GM06990 (cell line): ENCODE measurements around the gene C12orf43.
A peak's percentile ranks its signal among the peaks of the same experiment; 100 is the strongest.

Experiments
- DNase-seq: peaks from one replicate; pipeline ENCODE4 v3.0.0-alpha.2; 2011; ENCODE audit not compliant: insufficient read length; ENCODE audit errors: extremely low read depth
- H3K27me3 ChIP-seq: replicated peaks from 2 replicates; pipeline ENCODE4 v1.6.0; 2011; ENCODE audit warnings: low read length; ENCODE audit not compliant: control insufficient read depth, insufficient read depth
- H3K36me3 ChIP-seq: 2 replicates; pipeline ENCODE4 v1.5.1; 2011; ENCODE audit warnings: low read length; ENCODE audit not compliant: control insufficient read depth, insufficient read depth
- H3K4me3 ChIP-seq: replicated peaks from 2 replicates; pipeline ENCODE4 v1.5.1; 2011; ENCODE audit warnings: low read depth, mild to moderate bottlenecking, control low read depth, low read length
- TF ChIP-seq, protein P1 (sequence below): IDR thresholded peaks from 2 replicates; pipeline ENCODE4 v1.5.1; 2011; ENCODE audit warnings: low read length, control low read depth, mild to moderate bottlenecking, inconsistent platforms; ENCODE audit not compliant: insufficient read depth, poor library complexity, severe bottlenecking

C12orf43 gene

DNA sequence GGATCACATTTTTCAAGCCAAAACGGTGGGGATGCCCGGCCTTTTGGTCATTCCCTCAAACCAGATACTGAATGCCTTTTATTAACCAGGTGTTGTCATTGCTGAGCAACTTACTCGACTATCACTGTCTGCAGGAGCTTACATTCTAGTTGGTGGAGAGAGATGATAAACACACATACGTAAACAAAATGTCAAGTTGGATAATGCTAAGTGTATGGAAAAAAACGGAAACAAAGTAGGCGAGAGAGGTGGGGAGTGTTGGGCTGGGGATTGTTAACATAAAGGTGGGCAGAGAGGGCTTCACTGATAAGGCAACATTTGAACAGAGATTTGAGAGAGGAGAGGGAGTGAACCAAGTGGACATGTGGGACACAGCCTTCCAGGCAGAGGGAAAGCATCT, 4.5 kb downstream of the C12orf43 start:
- H3K36me3 ChIP-seq, result peaks cover 16% of the 10 kb centered on the region
- no peak for DNase-seq
- H3K27me3 ChIP-seq, result no peaks in the 10 kb centered on the region
- TF ChIP-seq, protein P1, sequence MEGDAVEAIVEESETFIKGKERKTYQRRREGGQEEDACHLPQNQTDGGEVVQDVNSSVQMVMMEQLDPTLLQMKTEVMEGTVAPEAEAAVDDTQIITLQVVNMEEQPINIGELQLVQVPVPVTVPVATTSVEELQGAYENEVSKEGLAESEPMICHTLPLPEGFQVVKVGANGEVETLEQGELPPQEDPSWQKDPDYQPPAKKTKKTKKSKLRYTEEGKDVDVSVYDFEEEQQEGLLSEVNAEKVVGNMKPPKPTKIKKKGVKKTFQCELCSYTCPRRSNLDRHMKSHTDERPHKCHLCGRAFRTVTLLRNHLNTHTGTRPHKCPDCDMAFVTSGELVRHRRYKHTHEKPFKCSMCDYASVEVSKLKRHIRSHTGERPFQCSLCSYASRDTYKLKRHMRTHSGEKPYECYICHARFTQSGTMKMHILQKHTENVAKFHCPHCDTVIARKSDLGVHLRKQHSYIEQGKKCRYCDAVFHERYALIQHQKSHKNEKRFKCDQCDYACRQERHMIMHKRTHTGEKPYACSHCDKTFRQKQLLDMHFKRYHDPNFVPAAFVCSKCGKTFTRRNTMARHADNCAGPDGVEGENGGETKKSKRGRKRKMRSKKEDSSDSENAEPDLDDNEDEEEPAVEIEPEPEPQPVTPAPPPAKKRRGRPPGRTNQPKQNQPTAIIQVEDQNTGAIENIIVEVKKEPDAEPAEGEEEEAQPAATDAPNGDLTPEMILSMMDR, result no peak
- no peak overlapping the region for H3K4me3 ChIP-seq

DNA sequence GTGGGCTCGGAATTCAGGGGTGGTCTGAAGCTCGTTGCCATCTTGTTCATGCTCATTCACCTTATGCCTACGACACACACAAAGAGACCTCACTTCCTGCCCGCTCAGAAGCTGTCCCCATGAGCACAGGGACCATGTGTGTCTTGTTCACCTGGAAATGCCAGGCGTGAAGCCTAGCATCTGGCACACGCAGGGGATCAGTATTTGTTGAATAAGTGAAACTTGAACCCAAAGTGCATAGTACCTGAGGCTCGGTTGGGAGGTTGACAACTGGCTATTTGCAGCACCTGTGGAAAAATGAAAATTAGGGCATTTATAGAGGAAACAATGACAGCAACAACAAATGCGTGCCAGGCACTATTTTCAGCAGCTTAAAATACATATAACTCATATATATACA, 5.4 kb downstream of the C12orf43 start:
- H3K27me3 ChIP-seq, result no peaks in the 10 kb centered on the region
- no peak overlapping the region for H3K4me3 ChIP-seq
- TF ChIP-seq, protein P1, result no peak
- no peak for DNase-seq
- H3K36me3 ChIP-seq, result peaks cover 19% of the 10 kb centered on the region

DNA sequence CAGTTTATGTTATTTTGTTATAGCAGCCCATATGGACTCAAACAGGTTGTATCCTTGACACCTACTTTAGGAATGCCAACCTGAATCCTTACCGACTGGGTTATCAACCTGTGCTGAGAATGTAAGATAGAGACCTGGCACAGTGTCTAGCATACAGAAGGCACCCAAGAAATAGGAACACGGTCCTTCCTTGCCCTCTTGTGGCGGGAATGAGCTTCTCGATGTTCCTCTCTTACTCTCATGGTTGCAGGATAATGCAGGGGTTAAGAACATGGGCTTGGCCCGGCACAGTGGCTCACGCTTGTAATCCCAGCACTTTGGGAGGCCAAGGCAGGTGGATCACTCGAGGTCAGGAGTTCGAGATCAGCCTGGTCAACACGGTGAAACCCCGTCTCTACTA, 6.5 kb downstream of the C12orf43 start:
- no peaks in the 10 kb centered on the region for H3K27me3 ChIP-seq
- TF ChIP-seq, protein P1, result peak; percentile 7
- H3K4me3 ChIP-seq, result no peak overlapping the region
- peaks cover 20% of the 10 kb centered on the region for H3K36me3 ChIP-seq
- no peak for DNase-seq

DNA sequence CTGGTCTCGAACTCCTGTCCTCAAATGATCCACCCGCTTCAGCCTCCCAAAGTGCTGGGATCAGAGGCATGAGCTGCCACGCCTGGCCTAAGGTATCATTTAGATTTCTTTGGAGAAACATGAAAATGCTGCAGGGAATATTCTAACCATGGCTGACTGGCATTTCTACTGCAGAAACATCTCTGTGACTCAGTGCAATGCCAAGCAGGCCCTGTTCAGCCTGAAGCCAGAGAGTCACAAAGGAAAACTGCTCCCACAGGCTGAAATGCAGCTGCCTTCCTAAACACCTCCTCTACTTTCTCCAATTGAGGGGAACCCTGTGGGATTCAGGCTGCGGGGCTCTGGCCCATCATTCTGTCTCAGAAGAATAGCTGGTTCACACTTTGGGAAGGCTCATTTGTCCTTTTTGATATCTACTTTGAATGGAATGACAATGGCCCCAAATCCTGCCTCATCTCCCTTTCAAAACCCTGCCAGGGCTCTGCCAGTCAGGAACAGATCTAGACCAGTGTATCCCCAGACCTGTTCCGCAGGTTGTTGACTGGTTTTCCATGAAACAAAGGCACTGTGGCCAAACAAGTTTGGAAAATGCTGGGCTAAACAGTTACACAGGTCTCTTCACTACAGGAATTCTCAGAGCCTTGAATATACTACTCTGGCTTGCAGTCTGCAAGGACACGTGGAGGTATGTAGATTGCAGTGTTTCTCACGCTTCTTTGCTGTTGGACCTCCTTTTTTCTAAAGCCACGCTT, 7.8 kb downstream of the C12orf43 start:
- no peak for DNase-seq
- Histone ChIP-seq H3K36me3 (peaks cover 30% of the 10 kb centered on the region), H3K27me3 (no peaks in the 10 kb centered on the region), H3K4me3 (no peak overlapping the region)
- TF ChIP-seq, protein P1, result no peak

DNA sequence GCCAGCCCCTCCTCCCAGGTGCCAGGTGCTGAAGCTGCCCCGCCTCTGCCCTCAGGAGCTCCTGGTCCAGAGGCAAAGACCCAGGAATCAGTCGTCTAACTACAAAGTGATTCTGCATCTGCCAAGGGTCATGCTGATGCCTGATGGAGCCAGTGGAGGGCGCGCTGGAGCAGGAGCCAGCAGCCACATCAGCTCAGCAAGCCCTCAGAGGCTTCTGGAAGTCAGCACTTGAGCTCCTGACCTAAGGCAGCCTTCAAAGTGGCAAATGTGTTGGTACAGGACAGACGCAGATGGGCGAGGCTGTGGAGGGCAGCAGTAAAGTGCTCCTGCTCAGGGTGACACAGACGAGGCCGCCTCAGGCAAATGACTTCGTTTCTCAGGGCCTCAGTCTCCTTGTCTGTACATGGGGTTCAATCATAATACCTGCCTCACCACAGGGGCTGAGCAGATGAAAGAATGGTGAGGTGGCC, 10.9 kb downstream of the C12orf43 start:
- H3K36me3 ChIP-seq, result peaks cover 27% of the 10 kb centered on the region
- no peak overlapping the region for H3K4me3 ChIP-seq
- H3K27me3 ChIP-seq, result no peaks in the 10 kb centered on the region
- DNase-seq, result peak; percentile 46
- TF ChIP-seq, protein P1, result peak; percentile 75

DNA sequence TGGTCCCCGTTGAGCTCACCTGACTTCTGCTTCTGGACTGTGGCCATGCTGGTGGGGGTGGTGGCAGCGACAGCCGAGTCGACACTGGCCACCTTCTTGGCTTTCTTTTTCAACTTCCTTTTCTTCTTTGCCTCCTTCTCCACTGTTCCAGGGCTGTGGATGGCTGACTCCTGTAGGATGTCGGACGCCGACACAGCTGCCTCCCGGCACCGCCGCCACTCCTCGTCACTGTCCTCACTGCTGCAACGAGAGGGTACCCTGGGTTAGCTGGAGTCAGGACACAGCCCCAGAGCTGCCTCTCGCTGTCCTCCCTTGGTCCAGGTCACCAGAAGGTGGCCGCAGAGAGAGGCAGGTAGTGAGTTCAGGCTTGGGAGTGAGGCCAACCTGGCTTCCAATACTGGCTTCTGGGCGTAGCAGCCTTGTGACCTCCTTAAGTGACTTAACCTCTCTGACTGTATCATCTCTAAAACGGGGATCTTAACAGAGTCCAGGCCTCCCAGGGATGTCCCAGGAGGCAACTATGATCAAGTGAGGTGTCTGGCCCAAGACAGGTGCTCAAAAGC, 12.0 kb downstream of the C12orf43 start:
- H3K27me3 ChIP-seq, result no peaks in the 10 kb centered on the region
- peaks cover 25% of the 10 kb centered on the region for H3K36me3 ChIP-seq

More for the DNA sequence above, 12.0 kb downstream of the C12orf43 start:
- TF ChIP-seq, protein P1, result no peak
- H3K4me3 ChIP-seq, result no peak overlapping the region
- DNase-seq, result no peak
